CD14-positive monocyte (primary cell): Measurements from ENCODE around the gene CNTNAP2. TPM values are rescaled to one million over a fixed set of nuclear protein-coding genes. Genes with fewer than 3 reads are reported as not detected.

ENCODE experiments used
- DNase-seq, 3 donors: peaks; one replicate each; pipeline ENCODE4 v3.0.0-alpha.2; 2011 to 2022
- H2AFZ ChIP-seq: 2 replicates; pipeline ENCODE4 v1.6.0; 2012; ENCODE audit warnings: mild to moderate bottlenecking, low read depth, low read length, inconsistent platforms; ENCODE audit not compliant: insufficient read depth, poor library complexity, severe bottlenecking
- H3K27ac ChIP-seq, 2 donors: 1 replicate in 1 of 2; 2 replicates in 1 of 2; pipeline ENCODE4 v1.5.1; 2012 to 2013; ENCODE audit warnings: low read length in 2 of 2, control low read depth in 1 of 2, inconsistent platforms in 1 of 2, low read depth in 1 of 2, mild to moderate bottlenecking in 1 of 2
- H3K27me3 ChIP-seq, 2 donors: one replicate each; pipeline versions ENCODE4 v1.6.0 to v1.6.1; 2011 to 2013; ENCODE audit warnings: low read length in 2 of 2; ENCODE audit not compliant: control insufficient read depth in 2 of 2, insufficient read depth in 2 of 2
- H3K36me3 ChIP-seq, 2 donors: replicated peaks in 1 of 2; 1 replicate in 1 of 2; 2 replicates in 1 of 2; pipeline versions ENCODE4 v1.5.1 to v1.6.1; 2012 to 2013; ENCODE audit warnings: low read length in 2 of 2, control low read depth in 1 of 2, inconsistent platforms in 1 of 2, mild to moderate bottlenecking in 1 of 2; ENCODE audit not compliant: insufficient read depth in 2 of 2, control insufficient read depth in 1 of 2
- H3K4me1 ChIP-seq, 2 donors: 1 replicate in 1 of 2; 2 replicates in 1 of 2; pipeline versions ENCODE4 v1.5.1 to v1.6.1; 2012 to 2013; ENCODE audit warnings: low read length in 2 of 2, control low read depth in 1 of 2, inconsistent platforms in 1 of 2, mild to moderate bottlenecking in 1 of 2, moderate library complexity in 1 of 2; ENCODE audit not compliant: insufficient read depth in 2 of 2, control insufficient read depth in 1 of 2
- H3K4me2 ChIP-seq: replicated peaks from 2 replicates; pipeline ENCODE3; 2012; ENCODE audit warnings: low read length, moderate library complexity, mild to moderate bottlenecking; ENCODE audit not compliant: poor library complexity, severe bottlenecking; ENCODE audit errors: extremely low read depth
- H3K4me3 ChIP-seq, 3 experiments: fragments of 200-600 bp in 1 of 3; sonication (generic) in 1 of 3; replicated peaks in 1 of 3; 1 replicate in 2 of 3; 2 replicates in 1 of 3; pipeline ENCODE4 v1.5.1; 2011 to 2013; ENCODE audit warnings: low read length in 3 of 3, mild to moderate bottlenecking in 3 of 3, control low read depth in 2 of 3, low read depth in 2 of 3, inconsistent platforms in 1 of 3, moderate library complexity in 1 of 3
- H3K79me2 ChIP-seq: 2 replicates; pipeline ENCODE4 v1.6.0; 2012; ENCODE audit warnings: mild to moderate bottlenecking, control low read depth, inconsistent platforms, low read length, moderate library complexity; ENCODE audit not compliant: insufficient read depth
- H3K9ac ChIP-seq: 2 replicates; pipeline ENCODE4 v1.6.0; 2017; ENCODE audit warnings: low read length, mild to moderate bottlenecking; ENCODE audit not compliant: insufficient read depth, poor library complexity, severe bottlenecking
- H3K9me3 ChIP-seq, 2 donors: replicated peaks in 1 of 2; 1 replicate in 1 of 2; 2 replicates in 1 of 2; pipeline versions ENCODE4 v1.5.1 to v1.6.1; 2012 to 2013; ENCODE audit warnings: low read length in 2 of 2, control low read depth in 1 of 2; ENCODE audit not compliant: control insufficient read depth in 1 of 2, insufficient read depth in 1 of 2
- H4K20me1 ChIP-seq: 2 replicates; pipeline ENCODE4 v1.6.0; 2012; ENCODE audit warnings: mild to moderate bottlenecking, low read length, control low read depth, moderate library complexity; ENCODE audit not compliant: insufficient read depth
- H3K27ac Mint-ChIP-seq, 7 donors: one replicate each; pipeline ENCODE4 v1.8.0; 2020; ENCODE audit warnings: mild to moderate bottlenecking in 7 of 7, mixed read lengths in 7 of 7, moderate library complexity in 6 of 7, inconsistent platforms in 2 of 7
- H3K27me3 Mint-ChIP-seq, 3 donors: one replicate each; pipeline ENCODE4 v1.8.0; 2021 to 2022; ENCODE audit warnings: low read depth in 3 of 3, mild to moderate bottlenecking in 3 of 3, mixed read lengths in 3 of 3, moderate library complexity in 3 of 3, inconsistent platforms in 1 of 3
- H3K36me3 Mint-ChIP-seq, 2 donors: one replicate each; pipeline ENCODE4 v1.8.0; 2020; ENCODE audit warnings: mixed read lengths in 2 of 2, inconsistent platforms in 1 of 2, mild to moderate bottlenecking in 1 of 2
- H3K4me1 Mint-ChIP-seq: one replicate; pipeline ENCODE4 v1.8.0; 2020; ENCODE audit warnings: mild to moderate bottlenecking, mixed read lengths
- H3K4me3 Mint-ChIP-seq, 2 donors: one replicate each; pipeline ENCODE4 v1.8.0; 2020; ENCODE audit warnings: mild to moderate bottlenecking in 2 of 2, mixed read lengths in 2 of 2, moderate library complexity in 1 of 2
- H3K9me3 Mint-ChIP-seq, 7 donors: one replicate each; pipeline ENCODE4 v1.8.0; 2020 to 2022; ENCODE audit warnings: mixed read lengths in 7 of 7, mild to moderate bottlenecking in 6 of 7, moderate library complexity in 6 of 7, inconsistent platforms in 2 of 7
- WGBS: methylation state at CpG from one replicate; pipeline ENCODE4 v1.1.5; 2013; ENCODE audit warnings: missing lambda C conversion rate; ENCODE audit not compliant: insufficient coverage; 5-methylcytosine and 5-hydroxymethylcytosine counted together
- intact Hi-C, 2 donors: fragments of 100-400 bp; cut with micrococcal nuclease; formaldehyde crosslinking; loops; one replicate each; pipeline versions ENCODE4 v1.15.0 to v1.15.1; 2023
- polyA plus RNA-seq, 3 donors: library from polyadenylated mRNA; depleted of rRNA in 1 of 3; unstranded in 2 of 3; stranded (reverse) in 1 of 3; fragments of 300-500 nt in 2 of 3; fragments of >200 nt in 1 of 3; fragmentation: Illumina TruSeq in 2 of 3; gene quantifications; 1 replicate in 2 of 3; 2 replicates in 1 of 3; pipeline ENCODE4 v1.2.3, GENCODE V29; 2012 to 2021
- TF ChIP-seq, protein P1 (sequence below): fragments of 200-600 bp; IDR thresholded peaks from one replicate; pipeline ENCODE4 v1.8.0; 2022; ENCODE audit warnings: antibody characterized with exemption, mild to moderate bottlenecking

Gene CNTNAP2
- polyA plus RNA-seq, 3 donors = 0.01 TPM; not detected in 2

DNA sequence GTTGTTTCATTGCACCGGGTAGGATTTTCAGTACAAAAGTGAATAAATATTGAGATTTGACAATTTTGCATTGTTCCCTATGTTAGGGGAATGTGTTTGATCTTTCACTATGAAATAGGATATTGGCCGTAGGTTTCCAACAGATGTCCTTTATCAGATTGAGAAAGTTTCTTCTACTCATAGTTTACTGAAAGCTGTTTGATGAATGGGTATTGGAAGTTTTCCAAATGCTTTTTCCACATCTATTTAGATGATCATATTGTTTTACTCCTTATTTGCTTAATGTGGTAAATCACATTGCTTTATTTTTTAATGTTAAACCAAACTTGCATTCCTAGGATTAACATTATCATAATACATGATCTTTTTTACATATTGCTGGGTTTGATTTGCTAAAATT lies 2296.1 kb downstream of the CNTNAP2 start:
- no peak overlapping the region for H3K27ac Mint-ChIP-seq
- no peaks in the 10 kb centered on the region for H4K20me1 ChIP-seq
- peaks cover 0 to 5% (median 3%) of the 10 kb centered on the region in 3 donors for H3K27me3 Mint-ChIP-seq
- TF ChIP-seq, protein P1, sequence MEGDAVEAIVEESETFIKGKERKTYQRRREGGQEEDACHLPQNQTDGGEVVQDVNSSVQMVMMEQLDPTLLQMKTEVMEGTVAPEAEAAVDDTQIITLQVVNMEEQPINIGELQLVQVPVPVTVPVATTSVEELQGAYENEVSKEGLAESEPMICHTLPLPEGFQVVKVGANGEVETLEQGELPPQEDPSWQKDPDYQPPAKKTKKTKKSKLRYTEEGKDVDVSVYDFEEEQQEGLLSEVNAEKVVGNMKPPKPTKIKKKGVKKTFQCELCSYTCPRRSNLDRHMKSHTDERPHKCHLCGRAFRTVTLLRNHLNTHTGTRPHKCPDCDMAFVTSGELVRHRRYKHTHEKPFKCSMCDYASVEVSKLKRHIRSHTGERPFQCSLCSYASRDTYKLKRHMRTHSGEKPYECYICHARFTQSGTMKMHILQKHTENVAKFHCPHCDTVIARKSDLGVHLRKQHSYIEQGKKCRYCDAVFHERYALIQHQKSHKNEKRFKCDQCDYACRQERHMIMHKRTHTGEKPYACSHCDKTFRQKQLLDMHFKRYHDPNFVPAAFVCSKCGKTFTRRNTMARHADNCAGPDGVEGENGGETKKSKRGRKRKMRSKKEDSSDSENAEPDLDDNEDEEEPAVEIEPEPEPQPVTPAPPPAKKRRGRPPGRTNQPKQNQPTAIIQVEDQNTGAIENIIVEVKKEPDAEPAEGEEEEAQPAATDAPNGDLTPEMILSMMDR = no peak
- H3K36me3 ChIP-seq = no peaks in the 10 kb centered on the region
- no peak overlapping the region for H3K4me3 Mint-ChIP-seq
- H3K4me3 ChIP-seq = no peak overlapping the region
- H3K9me3 Mint-ChIP-seq = peaks cover 0 to 6% (median 0%) of the 10 kb centered on the region in 7 donors
- H3K4me1 Mint-ChIP-seq = no peaks in the 10 kb centered on the region
- H3K4me2 ChIP-seq = no peak overlapping the region
- no peaks in the 10 kb centered on the region for H3K27me3 ChIP-seq
- no peaks in the 10 kb centered on the region for H3K9me3 ChIP-seq
- no peaks in the 10 kb centered on the region for H3K36me3 Mint-ChIP-seq
- no peak overlapping the region for H2AFZ ChIP-seq
- no peak overlapping the region for H3K9ac ChIP-seq
- intact Hi-C loops = no loop called here
- no peaks in the 10 kb centered on the region for H3K4me1 ChIP-seq
- WGBS = no CpG with 5 or more reads among the region's 2 CpGs
- H3K79me2 ChIP-seq = no peaks in the 10 kb centered on the region
- DNase-seq = no peak
- no peak overlapping the region for H3K27ac ChIP-seq

DNA sequence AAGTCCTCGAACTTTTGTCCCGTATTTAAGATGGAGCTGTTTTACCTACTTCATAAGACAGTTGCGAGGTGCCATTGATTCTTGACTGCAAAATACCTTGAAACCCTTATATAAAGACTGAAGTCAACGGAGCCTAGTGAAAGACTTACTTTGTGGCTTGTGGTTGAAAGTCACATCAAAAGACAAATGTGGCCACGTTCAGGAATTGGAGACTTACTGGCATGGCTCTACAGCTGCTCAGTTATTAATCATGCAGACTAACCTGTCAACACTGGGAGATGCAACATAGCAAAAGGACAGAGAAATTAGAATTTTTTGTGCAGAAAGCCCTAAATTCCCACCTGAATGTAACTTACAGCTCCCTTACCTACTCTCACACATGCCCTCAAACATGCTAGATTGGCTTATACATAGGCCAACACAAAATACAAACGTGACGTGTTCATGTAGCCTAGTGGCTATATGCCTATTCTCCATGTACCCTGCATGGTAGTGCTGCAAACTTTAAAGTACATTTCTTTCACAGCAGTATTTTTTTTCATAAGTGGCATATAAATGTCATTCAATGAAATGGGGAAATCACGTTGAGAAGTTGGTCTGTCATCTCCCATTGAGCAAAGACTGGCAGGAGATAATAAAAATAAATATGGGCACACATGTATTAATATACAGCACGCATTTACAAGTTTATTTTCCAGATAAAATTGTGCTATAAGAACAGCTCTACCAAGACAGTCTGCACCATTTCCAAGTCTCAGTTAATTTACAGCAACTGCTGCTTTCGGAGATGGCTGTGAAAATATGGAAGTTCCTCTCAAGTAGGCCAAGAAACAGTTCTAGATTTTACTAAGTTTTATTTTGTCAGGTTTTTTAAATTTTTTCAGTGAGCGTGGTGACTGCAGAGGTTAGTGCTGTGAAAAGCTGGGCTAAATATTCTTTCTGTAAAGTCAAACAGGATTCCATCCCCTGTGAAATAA lies 2303.5 kb downstream of the CNTNAP2 start:
- Histone ChIP-seq H3K4me3 (no peak overlapping the region), H3K9ac (no peak overlapping the region), H3K36me3 (no peaks in the 10 kb centered on the region), H3K9me3 (peaks cover 0 to 9% of the 10 kb centered on the region in 2 donors), H4K20me1 (no peaks in the 10 kb centered on the region), H3K4me2 (no peak overlapping the region), H3K4me1 (no peaks in the 10 kb centered on the region), H3K27me3 (no peaks in the 10 kb centered on the region), H3K27ac (no peak overlapping the region), H3K79me2 (no peaks in the 10 kb centered on the region), H2AFZ (no peak overlapping the region)
- H3K27me3 Mint-ChIP-seq = peaks cover 0 to 5% (median 2%) of the 10 kb centered on the region in 3 donors
- H3K9me3 Mint-ChIP-seq = peaks cover 3 to 13% (median 8%) of the 10 kb centered on the region in 7 donors
- 70% methylated on average over 4 of the region's 11 CpGs for WGBS
- intact Hi-C loops = no loop called here
- no peaks in the 10 kb centered on the region for H3K4me1 Mint-ChIP-seq
- H3K36me3 Mint-ChIP-seq = no peaks in the 10 kb centered on the region
- H3K27ac Mint-ChIP-seq = no peak overlapping the region
- DNase-seq = no peak
- H3K4me3 Mint-ChIP-seq = no peak overlapping the region
- TF ChIP-seq, protein P1 = no peak
